GM21526 (cell line): Measurements from ENCODE around the gene CDH4.

Experiments
- ATAC-seq: cut with Tn5 transposase; IDR thresholded peaks from one replicate; pipeline ENCODE4 v1.9.1; 2021; ENCODE audit warnings: moderate library complexity; ENCODE audit not compliant: unreplicated experiment, low FRiP score

Gene CDH4

GRCh38 chr20:61905781-61906523 lies 653.9 kb downstream of the CDH4 start:
- ATAC-seq, result no peak

- ATAC-seq, result no peak
Measured at GRCh38 chr20:61907081-61907891, 655.2 kb downstream of the CDH4 start.

- ATAC-seq, result no peak
Measured at GRCh38 chr20:61908057-61909026, 656.3 kb downstream of the CDH4 start.

GRCh38 chr20:61909028-61909427 lies 657.0 kb downstream of the CDH4 start:
- ATAC-seq, result no peak

GRCh38 chr20:61909821-61910220 lies 657.8 kb downstream of the CDH4 start:
- no peak for ATAC-seq

DNA sequence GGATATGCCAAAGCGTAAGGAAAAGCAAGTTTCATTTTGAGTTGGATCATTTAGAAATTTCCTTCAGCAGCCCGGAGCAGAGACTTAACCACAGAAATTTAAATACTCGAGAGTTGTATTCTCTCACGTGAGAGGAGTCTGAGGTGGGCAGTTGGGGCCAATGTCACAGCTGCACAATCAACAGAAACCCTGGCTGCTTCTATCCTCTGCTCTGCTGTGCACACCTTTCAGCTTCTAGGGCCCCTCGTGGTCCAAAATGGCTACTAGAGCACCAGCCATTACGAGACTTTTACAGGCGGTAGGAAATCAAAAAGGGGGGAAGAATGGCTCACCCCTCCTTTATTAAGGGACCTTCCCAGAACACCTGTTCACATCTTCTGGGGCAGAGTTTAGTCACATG lies 659.8 kb downstream of the CDH4 start:
- ATAC-seq, result no peak

- ATAC-seq, result no peak
Measured at GRCh38 chr20:61912665-61913422, 660.8 kb downstream of the CDH4 start.

GRCh38 chr20:61913423-61914225 lies 661.6 kb downstream of the CDH4 start:
- ATAC-seq, result no peak

- no peak for ATAC-seq
Measured at GRCh38 chr20:61915101-61915500, 663.0 kb downstream of the CDH4 start.

DNA sequence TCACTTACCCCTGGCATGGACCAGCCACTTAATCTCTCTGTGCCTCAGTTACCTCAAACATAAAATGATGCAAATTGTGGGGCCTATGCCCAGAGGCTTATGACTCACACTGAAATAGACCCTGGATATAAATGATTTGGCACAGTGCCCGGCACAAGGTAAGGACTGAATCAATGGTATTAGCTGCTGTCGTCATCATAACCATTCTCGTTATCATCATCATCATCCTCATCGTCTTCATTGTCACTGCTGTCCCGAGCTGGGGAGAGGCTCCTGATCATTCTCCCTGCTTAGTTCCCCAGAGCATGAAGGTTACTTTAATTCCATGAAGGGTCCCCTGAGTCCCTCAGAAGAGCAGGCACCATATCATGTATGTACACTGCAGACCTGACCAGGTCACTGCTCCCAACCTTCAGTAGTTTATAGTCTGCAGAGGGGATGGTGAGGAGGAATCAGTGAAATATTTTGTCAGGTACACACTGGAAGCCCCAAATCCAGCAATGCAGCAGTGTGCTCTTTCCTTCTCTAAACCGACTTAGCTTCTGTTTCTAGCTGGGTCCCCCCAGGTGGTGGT lies 664.3 kb downstream of the CDH4 start:
- ATAC-seq, result no peak

GRCh38 chr20:61917474-61918145 lies 665.5 kb downstream of the CDH4 start:
- ATAC-seq, result no peak

DNA sequence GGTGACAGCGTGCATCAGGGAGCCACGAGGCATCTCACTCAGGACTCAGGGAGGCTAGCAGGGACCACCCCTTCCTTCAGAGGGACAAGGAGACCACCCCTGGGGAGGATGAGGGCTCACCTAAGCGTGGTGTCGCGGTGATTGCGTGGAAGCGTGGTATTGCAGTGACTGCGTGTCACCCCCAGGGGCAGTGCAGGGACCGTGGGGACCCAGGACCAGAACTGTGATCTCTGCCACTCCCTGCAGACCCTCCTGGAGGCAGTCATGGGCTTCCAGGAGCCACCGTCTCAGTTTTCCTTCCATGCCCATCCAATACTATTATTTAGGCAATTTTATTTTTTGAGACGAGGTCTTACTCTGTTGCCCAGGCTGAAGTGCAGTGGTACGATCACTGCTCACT lies 666.5 kb downstream of the CDH4 start:
- no peak for ATAC-seq

DNA sequence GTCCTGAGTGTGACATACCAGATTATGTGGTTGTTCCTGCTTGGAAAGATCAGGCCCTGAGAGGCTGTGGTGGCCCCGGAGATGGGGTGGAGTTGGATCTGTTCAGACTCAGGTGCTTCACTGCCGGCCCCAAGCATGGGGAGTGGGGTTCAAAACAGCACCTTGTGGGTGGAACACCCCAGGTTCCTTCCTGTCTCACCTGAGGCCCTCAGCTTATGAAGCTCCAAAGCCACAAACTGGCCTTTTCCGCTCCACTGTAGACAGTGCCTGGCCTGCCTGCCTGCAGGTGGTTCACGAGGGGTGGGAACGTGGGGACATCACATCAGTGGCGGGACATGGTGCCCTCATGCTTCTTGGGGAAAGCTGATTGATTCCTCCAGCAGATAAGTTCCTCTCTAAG lies 667.2 kb downstream of the CDH4 start:
- no peak for ATAC-seq

DNA sequence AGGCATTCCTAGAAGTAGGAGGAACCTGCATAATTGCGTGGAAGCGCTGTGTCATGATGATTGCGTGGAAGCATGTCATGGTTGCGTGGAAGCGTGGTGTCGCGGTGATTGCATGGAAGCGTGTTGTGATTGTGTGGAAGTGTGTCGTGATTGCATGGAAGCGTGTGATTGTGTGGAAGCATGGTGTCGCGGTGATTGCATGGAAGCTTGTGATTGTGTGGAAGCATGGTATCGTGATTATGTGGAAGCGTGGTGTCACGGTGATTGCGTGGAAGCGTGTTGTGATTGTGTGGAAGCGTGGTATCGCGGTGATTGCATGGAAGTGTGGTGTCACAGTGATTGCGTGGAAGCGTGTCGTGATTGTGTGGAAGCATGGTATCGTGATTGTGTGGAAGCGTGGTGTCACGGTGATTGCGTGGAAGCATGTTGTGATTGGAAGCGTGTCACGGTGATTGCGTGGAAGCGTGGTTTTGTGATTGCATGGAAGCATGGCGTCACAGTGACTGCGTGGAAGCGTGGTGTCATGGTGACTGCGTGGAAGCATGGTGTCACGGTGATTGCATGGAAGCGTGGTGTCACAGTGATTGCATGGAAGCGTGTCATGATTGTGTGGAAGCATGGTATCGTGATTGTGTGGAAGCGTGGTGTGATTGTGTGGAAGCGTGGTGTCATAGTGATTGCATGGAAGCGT lies 667.8 kb downstream of the CDH4 start:
- ATAC-seq, result no peak

DNA sequence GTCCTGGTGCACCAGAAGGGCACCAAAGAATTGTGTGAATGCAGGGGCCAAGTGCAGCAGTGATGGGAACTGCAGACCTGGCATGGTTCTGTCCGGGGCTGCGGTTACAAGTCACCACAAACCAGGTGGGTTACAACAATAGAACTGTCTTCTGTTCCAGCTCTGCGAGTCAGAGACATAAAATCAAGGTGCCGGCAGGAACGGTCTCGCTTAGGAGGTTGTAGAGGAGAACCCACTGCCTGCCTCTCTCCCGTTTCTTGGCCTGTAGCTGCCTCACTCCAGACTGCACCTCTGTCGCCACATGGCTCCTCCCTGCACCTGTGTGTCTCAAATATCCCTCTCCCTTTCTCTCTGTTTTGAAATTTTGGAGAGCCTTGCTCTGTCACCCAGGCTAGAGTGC lies 670.4 kb downstream of the CDH4 start:
- no peak for ATAC-seq

- no peak for ATAC-seq
Measured at GRCh38 chr20:61922936-61923335, 670.9 kb downstream of the CDH4 start.

- ATAC-seq, result no peak
Measured at GRCh38 chr20:61923371-61924166, 671.5 kb downstream of the CDH4 start.
